Loucy (cell line): ENCODE data around the gene AKAP5.

Source experiments
- H2AFZ ChIP-seq: fragments of 200-600 bp; sonication (generic); 2 replicates; pipeline ENCODE4 v1.6.0; 2016; ENCODE audit warnings: antibody characterized with exemption, mild to moderate bottlenecking, low read length, moderate library complexity
- H3F3A ChIP-seq: fragments of 200-600 bp; 2 replicates; pipeline ENCODE4 v1.6.0; 2016; ENCODE audit warnings: antibody characterized with exemption, low read depth, mild to moderate bottlenecking
- H3K27me3 ChIP-seq: fragments of 200-600 bp; sonication (generic); 2 replicates; pipeline ENCODE4 v1.6.1; 2014; ENCODE audit warnings: low read length, mild to moderate bottlenecking; ENCODE audit not compliant: insufficient read depth, poor library complexity, severe bottlenecking
- H3K36me3 ChIP-seq: fragments of 200-600 bp; sonication (generic); 2 replicates; pipeline ENCODE4 v1.6.1; 2016; ENCODE audit warnings: low read length; ENCODE audit not compliant: insufficient read depth
- H3K4me1 ChIP-seq: fragments of 200-600 bp; sonication (generic); 2 replicates; pipeline ENCODE4 v1.5.1; 2014; ENCODE audit warnings: low read length, mild to moderate bottlenecking; ENCODE audit not compliant: insufficient read depth, poor library complexity, severe bottlenecking
- H3K4me2 ChIP-seq: fragments of 200-600 bp; sonication (generic); 2 replicates; pipeline ENCODE4 v1.6.0; 2014; ENCODE audit warnings: antibody characterized with exemption, low read length, low read depth, mild to moderate bottlenecking; ENCODE audit not compliant: poor library complexity, severe bottlenecking
- H3K4me3 ChIP-seq: fragments of 200-600 bp; sonication (generic); 2 replicates; pipeline ENCODE4 v1.5.1; 2014; ENCODE audit warnings: low read length, mild to moderate bottlenecking, mixed read lengths; ENCODE audit not compliant: poor library complexity, severe bottlenecking
- H3K79me2 ChIP-seq: fragments of 200-600 bp; sonication (generic); 2 replicates; pipeline ENCODE4 v1.6.1; 2014; ENCODE audit warnings: low read length; ENCODE audit not compliant: insufficient read depth
- H3K9ac ChIP-seq: fragments of 200-600 bp; sonication (generic); 2 replicates; pipeline ENCODE4 v1.6.0; 2014; ENCODE audit warnings: mild to moderate bottlenecking, low read depth, low read length, moderate library complexity; ENCODE audit not compliant: poor library complexity, severe bottlenecking
- H3K9me2 ChIP-seq: fragments of 200-600 bp; sonication (generic); replicated peaks from 2 replicates; pipeline ENCODE4 v1.6.1; 2016; ENCODE audit warnings: low read depth, low read length, mixed read lengths
- H3K9me3 ChIP-seq: fragments of 200-600 bp; sonication (generic); 2 replicates; pipeline ENCODE4 v1.6.1; 2014; ENCODE audit warnings: mild to moderate bottlenecking, antibody characterized with exemption, low read length, low read depth; ENCODE audit not compliant: insufficient read depth
- H4K20me1 ChIP-seq: fragments of 200-600 bp; sonication (generic); 2 replicates; pipeline ENCODE4 v1.6.0; 2014; ENCODE audit warnings: antibody characterized with exemption, low read length, mild to moderate bottlenecking; ENCODE audit not compliant: insufficient read depth, poor library complexity, severe bottlenecking
- CTCF ChIP-seq: fragments of 200-600 bp; sonication (generic); conservative IDR thresholded peaks from 2 replicates; pipeline ENCODE4 v1.5.1; 2014; ENCODE audit warnings: mild to moderate bottlenecking, antibody characterized with exemption, low read length
- EZH2phosphoT487 ChIP-seq: fragments of 200-600 bp; IDR thresholded peaks from 2 replicates; pipeline ENCODE4 v1.6.1; 2018; ENCODE audit warnings: antibody characterized with exemption, mild to moderate bottlenecking, moderate library complexity, borderline replicate concordance

Gene AKAP5

DNA sequence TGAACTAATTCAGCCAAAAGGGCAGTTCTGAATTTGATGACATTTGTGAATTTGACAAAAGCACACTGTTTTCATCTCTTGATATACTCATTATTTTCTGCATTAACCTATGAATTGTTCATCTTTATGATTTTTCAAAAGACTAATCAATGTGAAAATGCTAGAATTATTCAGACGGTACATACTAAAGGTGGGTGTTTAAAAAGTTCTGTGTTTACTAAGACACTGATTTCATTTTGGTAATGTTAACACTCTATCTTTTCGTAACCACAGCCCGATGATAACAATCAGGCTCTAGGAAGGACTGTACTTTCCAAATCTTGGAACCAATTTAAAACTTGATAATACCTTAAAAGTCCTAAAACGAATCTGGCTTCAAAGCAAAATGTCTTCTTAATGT is 9.4 kb downstream of the AKAP5 start:
- Histone ChIP-seq H3K4me2 (no peak overlapping the region), H3K9ac (no peak overlapping the region), H4K20me1 (no peaks in the 10 kb centered on the region), H2AFZ (no peak overlapping the region), H3F3A (no peaks in the 10 kb centered on the region), H3K27me3 (no peaks in the 10 kb centered on the region), H3K9me3 (no peaks in the 10 kb centered on the region), H3K4me3 (no peak overlapping the region), H3K79me2 (no peaks in the 10 kb centered on the region), H3K9me2 (no peaks in the 10 kb centered on the region), H3K4me1 (no peaks in the 10 kb centered on the region), H3K36me3 (no peaks in the 10 kb centered on the region)
- TF ChIP-seq CTCF (no peak), EZH2phosphoT487 (no peak)

DNA sequence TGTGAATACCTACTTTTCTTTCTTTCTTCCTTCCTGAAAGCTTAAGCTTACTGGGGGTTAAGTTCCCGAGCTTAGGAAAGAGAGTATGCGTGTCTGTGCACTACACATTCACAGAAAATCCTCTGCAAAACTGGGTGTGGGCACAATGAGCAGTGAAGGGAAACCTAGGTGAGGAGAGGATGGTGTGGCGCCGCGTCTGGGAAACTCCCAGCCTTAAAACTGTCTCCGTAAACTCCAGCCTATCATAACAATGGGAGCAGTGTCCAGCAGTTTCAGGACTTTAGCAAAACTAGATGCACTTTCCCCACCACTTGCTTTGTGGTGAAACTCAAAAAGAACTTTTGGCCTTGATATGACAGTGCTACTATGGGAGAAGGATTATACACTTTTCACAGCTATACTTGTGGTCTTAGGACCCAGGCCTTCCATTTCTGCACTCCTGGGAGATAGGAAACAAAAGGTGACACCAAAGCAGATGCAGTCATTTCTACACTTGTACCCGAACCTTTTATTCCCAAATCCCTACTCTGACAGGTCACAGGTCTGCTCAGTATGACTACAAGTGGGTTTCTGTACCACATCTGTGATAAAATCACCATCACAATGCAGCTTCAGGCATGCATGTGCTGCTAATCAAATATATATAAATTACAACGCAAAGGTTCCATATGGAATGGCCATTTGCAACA is 10.4 kb downstream of the AKAP5 start:
- TF ChIP-seq CTCF: no peak
- TF ChIP-seq EZH2phosphoT487: no peak
- Histone ChIP-seq H3K9ac (no peak overlapping the region), H3K4me1 (no peaks in the 10 kb centered on the region), H3K4me3 (no peak overlapping the region), H2AFZ (no peak overlapping the region), H3K79me2 (no peaks in the 10 kb centered on the region), H4K20me1 (no peaks in the 10 kb centered on the region), H3K36me3 (no peaks in the 10 kb centered on the region), H3K4me2 (no peak overlapping the region), H3K9me2 (no peaks in the 10 kb centered on the region), H3K9me3 (no peaks in the 10 kb centered on the region), H3K27me3 (no peaks in the 10 kb centered on the region), H3F3A (no peaks in the 10 kb centered on the region)

- Histone ChIP-seq H2AFZ (no peak overlapping the region), H3K4me3 (no peak overlapping the region), H3F3A (no peaks in the 10 kb centered on the region), H3K36me3 (no peaks in the 10 kb centered on the region), H4K20me1 (no peaks in the 10 kb centered on the region), H3K9ac (no peak overlapping the region), H3K9me3 (no peaks in the 10 kb centered on the region), H3K4me1 (no peaks in the 10 kb centered on the region), H3K9me2 (no peaks in the 10 kb centered on the region), H3K27me3 (no peaks in the 10 kb centered on the region), H3K4me2 (no peak overlapping the region), H3K79me2 (no peaks in the 10 kb centered on the region)
- no peak for TF ChIP-seq CTCF
- TF ChIP-seq EZH2phosphoT487: no peak
Observed at GRCh38 chr14:64476438-64476837, 11.1 kb downstream of the AKAP5 start.
